ENCODE results near the gene STAC. TPM values are rescaled to one million over a fixed set of nuclear protein-coding genes. Genes with fewer than 3 reads are reported as not detected.

The STAC gene
- total and polyA plus RNA-seq, 9 of the 15 experiments (the other 6 are each of a cell fraction or from before 2014, with no cell fraction given), result 0.11 TPM; not detected in 8

DNA sequence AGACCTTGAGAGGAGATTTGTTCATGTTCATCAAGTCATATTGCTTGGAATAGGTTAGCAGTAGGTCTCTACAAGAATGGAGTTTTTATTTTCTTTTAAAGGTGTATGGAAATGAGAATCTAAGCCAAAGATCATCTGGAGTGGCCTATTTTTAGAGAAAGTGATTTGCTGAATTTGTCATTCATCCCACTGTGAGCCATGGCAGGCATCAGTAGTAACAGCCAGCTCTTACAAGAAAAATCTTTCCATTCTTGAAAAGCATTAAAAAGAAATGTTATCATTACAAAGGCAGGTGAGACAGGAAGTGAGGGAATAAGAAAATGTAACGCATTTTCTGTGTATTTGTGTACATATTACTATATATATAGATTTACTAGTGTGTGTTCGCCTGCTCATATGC lies 29.6 kb downstream of the STAC start (continued):
- TF ChIP-seq, protein P1, sequence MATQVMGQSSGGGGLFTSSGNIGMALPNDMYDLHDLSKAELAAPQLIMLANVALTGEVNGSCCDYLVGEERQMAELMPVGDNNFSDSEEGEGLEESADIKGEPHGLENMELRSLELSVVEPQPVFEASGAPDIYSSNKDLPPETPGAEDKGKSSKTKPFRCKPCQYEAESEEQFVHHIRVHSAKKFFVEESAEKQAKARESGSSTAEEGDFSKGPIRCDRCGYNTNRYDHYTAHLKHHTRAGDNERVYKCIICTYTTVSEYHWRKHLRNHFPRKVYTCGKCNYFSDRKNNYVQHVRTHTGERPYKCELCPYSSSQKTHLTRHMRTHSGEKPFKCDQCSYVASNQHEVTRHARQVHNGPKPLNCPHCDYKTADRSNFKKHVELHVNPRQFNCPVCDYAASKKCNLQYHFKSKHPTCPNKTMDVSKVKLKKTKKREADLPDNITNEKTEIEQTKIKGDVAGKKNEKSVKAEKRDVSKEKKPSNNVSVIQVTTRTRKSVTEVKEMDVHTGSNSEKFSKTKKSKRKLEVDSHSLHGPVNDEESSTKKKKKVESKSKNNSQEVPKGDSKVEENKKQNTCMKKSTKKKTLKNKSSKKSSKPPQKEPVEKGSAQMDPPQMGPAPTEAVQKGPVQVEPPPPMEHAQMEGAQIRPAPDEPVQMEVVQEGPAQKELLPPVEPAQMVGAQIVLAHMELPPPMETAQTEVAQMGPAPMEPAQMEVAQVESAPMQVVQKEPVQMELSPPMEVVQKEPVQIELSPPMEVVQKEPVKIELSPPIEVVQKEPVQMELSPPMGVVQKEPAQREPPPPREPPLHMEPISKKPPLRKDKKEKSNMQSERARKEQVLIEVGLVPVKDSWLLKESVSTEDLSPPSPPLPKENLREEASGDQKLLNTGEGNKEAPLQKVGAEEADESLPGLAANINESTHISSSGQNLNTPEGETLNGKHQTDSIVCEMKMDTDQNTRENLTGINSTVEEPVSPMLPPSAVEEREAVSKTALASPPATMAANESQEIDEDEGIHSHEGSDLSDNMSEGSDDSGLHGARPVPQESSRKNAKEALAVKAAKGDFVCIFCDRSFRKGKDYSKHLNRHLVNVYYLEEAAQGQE (IDR thresholded peaks at IDR 0.05; ENCODE audit: borderline replicate concordance), result no peak
- TF ChIP-seq, protein P1 (CRISPR knock-in tag; IDR thresholded peaks at IDR 0.05; ENCODE audit: low read depth), result no peak
- no peak for TF ChIP-seq PHF8 (IDR thresholded peaks at IDR 0.05; ENCODE audit: borderline replicate concordance, low read length)
- TF ChIP-seq ZC3H11A (IDR thresholded peaks at IDR 0.05; ENCODE audit: low read depth, low read length), result no peak
- no peak for TF ChIP-seq POLR2AphosphoS5 (IDR thresholded peaks at IDR 0.05; ENCODE audit: control insufficient read depth, insufficient read depth, low read depth, low read length)

All from K562 (cell line).